GM23338 (cell line): ENCODE data around the gene AP2B1. TPM values are rescaled to one million over a fixed set of nuclear protein-coding genes. Genes with fewer than 3 reads are reported as not detected.

Experiments
- ATAC-seq: fragments of 200-7000 bp; cut with Tn5 transposase; 3 replicates; pipeline ENCODE4 v1.9.1; 2020
- DNase-seq: peaks from one replicate; pipeline ENCODE4 v3.0.0-alpha.2; 2015; ENCODE audit warnings: low spot score
- H2AFZ ChIP-seq: fragments of 200-600 bp; sonication (generic); 2 replicates; pipeline ENCODE4 v1.8.0; 2016; ENCODE audit warnings: antibody characterized with exemption, mild to moderate bottlenecking, moderate library complexity
- H3F3A ChIP-seq: fragments of 200-600 bp; sonication (generic); replicated peaks from 2 replicates; pipeline ENCODE4 v1.8.0; 2017; ENCODE audit warnings: antibody characterized with exemption, mixed run types, low read depth
- H3K27ac ChIP-seq: fragments of 200-600 bp; sonication (generic); 2 replicates; pipeline ENCODE4 v1.6.1; 2016; ENCODE audit warnings: low read depth
- H3K27me3 ChIP-seq: fragments of 200-600 bp; sonication (generic); 2 replicates; pipeline ENCODE4 v1.8.0; 2016; ENCODE audit warnings: mild to moderate bottlenecking, mixed run types, moderate library complexity; ENCODE audit not compliant: insufficient read depth
- H3K36me3 ChIP-seq: fragments of 200-600 bp; sonication (generic); 2 replicates; pipeline ENCODE4 v1.8.0; 2016; ENCODE audit warnings: mild to moderate bottlenecking; ENCODE audit not compliant: insufficient read depth
- H3K4me1 ChIP-seq: fragments of 200-600 bp; sonication (generic); 2 replicates; pipeline ENCODE4 v1.8.0; 2016; ENCODE audit warnings: mild to moderate bottlenecking, moderate library complexity; ENCODE audit not compliant: insufficient read depth
- H3K4me2 ChIP-seq: fragments of 200-600 bp; sonication (generic); 2 replicates; pipeline ENCODE4 v1.7.1; 2017; ENCODE audit warnings: mixed run types
- H3K4me3 ChIP-seq: fragments of 200-600 bp; sonication (generic); 2 replicates; pipeline ENCODE4 v1.6.1; 2016; ENCODE audit warnings: mixed run types
- H3K79me2 ChIP-seq: fragments of 200-600 bp; sonication (generic); replicated peaks from 2 replicates; pipeline ENCODE4 v1.8.0; 2017; ENCODE audit warnings: mild to moderate bottlenecking; ENCODE audit not compliant: insufficient read depth
- H3K9me2 ChIP-seq: fragments of 200-600 bp; sonication (generic); 2 replicates; pipeline ENCODE4 v1.8.0; 2017; ENCODE audit not compliant: insufficient read depth
- H4K20me1 ChIP-seq: fragments of 200-600 bp; sonication (generic); replicated peaks from 2 replicates; pipeline ENCODE4 v1.8.0; 2017; ENCODE audit warnings: mild to moderate bottlenecking; ENCODE audit not compliant: insufficient read depth
- H3K27ac Mint-ChIP-seq: 2 replicates; pipeline ENCODE4 v1.8.0; 2020; ENCODE audit warnings: inconsistent platforms, mild to moderate bottlenecking, moderate library complexity, mixed read lengths
- H3K27me3 Mint-ChIP-seq: 3 replicates; pipeline ENCODE4 v1.8.0; 2022; ENCODE audit warnings: low read depth, mild to moderate bottlenecking, moderate library complexity, mixed read lengths, inconsistent platforms; ENCODE audit not compliant: insufficient read depth, poor library complexity
- H3K36me3 Mint-ChIP-seq: 3 replicates; pipeline ENCODE4 v1.8.0; 2021; ENCODE audit warnings: low read depth, mild to moderate bottlenecking, inconsistent platforms, moderate library complexity, mixed read lengths
- H3K4me1 Mint-ChIP-seq: 3 replicates; pipeline ENCODE4 v1.8.0; 2020; ENCODE audit warnings: mild to moderate bottlenecking, inconsistent platforms, mixed read lengths
- H3K4me3 Mint-ChIP-seq: 3 replicates; pipeline ENCODE4 v1.8.0; 2021; ENCODE audit warnings: moderate library complexity, mild to moderate bottlenecking, inconsistent platforms, mixed read lengths
- H3K9me3 Mint-ChIP-seq: 3 replicates; pipeline ENCODE4 v1.8.0; 2020; ENCODE audit warnings: moderate library complexity, mild to moderate bottlenecking, inconsistent platforms, mixed read lengths
- CREB1 ChIP-seq: fragments of 250-450 bp; sonication (Bioruptor Pico); IDR thresholded peaks from 2 replicates; pipeline ENCODE4 v1.5.0; 2020; ENCODE audit warnings: low read depth, mild to moderate bottlenecking, moderate library complexity
- CTCF ChIP-seq, 2 experiments: fragments of 200-600 bp in 1 of 2; sonication (generic) in 1 of 2; conservative IDR thresholded peaks; 2 replicates each; pipeline versions ENCODE4 v1.5.1 to v1.6.1; 2016 to 2017; ENCODE audit warnings: antibody characterized with exemption in 2 of 2, low read depth in 2 of 2, mild to moderate bottlenecking in 2 of 2, moderate library complexity in 1 of 2
- ETS1 ChIP-seq: IDR thresholded peaks from 2 replicates; pipeline ENCODE4 v1.6.1; 2016; ENCODE audit warnings: antibody characterized with exemption
- EZH2 ChIP-seq: fragments of 200-600 bp; sonication (generic); IDR thresholded peaks from one replicate; pipeline ENCODE4 v1.8.0; 2017; ENCODE audit warnings: antibody characterized with exemption, mild to moderate bottlenecking, low read depth; ENCODE audit not compliant: unreplicated experiment
- EZH2phosphoT487 ChIP-seq: fragments of 200-600 bp; sonication (generic); IDR thresholded peaks from one replicate; pipeline ENCODE4 v1.8.1; 2018; ENCODE audit warnings: antibody characterized with exemption; ENCODE audit not compliant: unreplicated experiment
- JUNB ChIP-seq: IDR thresholded peaks from one replicate; pipeline ENCODE4 v1.6.1; 2016; ENCODE audit warnings: antibody characterized with exemption; ENCODE audit not compliant: unreplicated experiment
- NANOG ChIP-seq: IDR thresholded peaks from 2 replicates; pipeline ENCODE4 v1.6.1; 2016; ENCODE audit warnings: antibody characterized with exemption, borderline replicate concordance
- POLR2AphosphoS5 ChIP-seq: IDR thresholded peaks from 2 replicates; pipeline ENCODE4 v1.6.1; 2016; ENCODE audit warnings: antibody characterized with exemption, low read depth
- REST ChIP-seq: IDR thresholded peaks from one replicate; pipeline ENCODE4 v1.6.1; 2018; ENCODE audit warnings: antibody characterized with exemption; ENCODE audit not compliant: unreplicated experiment
- ZNF331 ChIP-seq: fragments of 250-450 bp; sonication (Bioruptor Pico); IDR thresholded peaks from 2 replicates; pipeline ENCODE4 v1.5.0; 2020; ENCODE audit warnings: low read depth, mild to moderate bottlenecking, moderate library complexity
- ZNF462 ChIP-seq: fragments of 250-450 bp; sonication (Bioruptor Pico); IDR thresholded peaks from 2 replicates; pipeline ENCODE4 v1.5.0; 2020; ENCODE audit warnings: mild to moderate bottlenecking, moderate library complexity
- polyA plus RNA-seq: library from polyadenylated mRNA; unstranded; fragments of >200 nt; fragmentation: Nextera tagmentation; extraction: Ambion mirVana; gene quantifications from 2 replicates; pipeline ENCODE4 v1.2.1, GENCODE V29; 2016
- total RNA-seq: library from RNA; depleted of rRNA; stranded (reverse); fragments of >200 nt; shearing (Covaris generic); gene quantifications from 2 replicates; pipeline ENCODE4 v1.2.3, GENCODE V29; 2014

AP2B1 gene
- total and polyA plus RNA-seq, 2 experiments from 2014 or later = 89.7 to 144 TPM

- TF ChIP-seq ZNF462 (CRISPR knock-in tag) (no peak), CTCF (conservative IDR thresholded peaks at IDR 0.05; ENCODE audit: low read depth in 2 of 2) (no peak), ZNF331 (CRISPR knock-in tag) (no peak)
Observed at GRCh38 chr17:35765756-35766488, 178.8 kb downstream of the AP2B1 start (continued).

GRCh38 chr17:35766489-35766877 is 179.4 kb downstream of the AP2B1 start:
- no peak overlapping the region for H3K27ac ChIP-seq
- peaks cover 7% of the 10 kb centered on the region for H3K27me3 Mint-ChIP-seq
- H3K4me3 Mint-ChIP-seq = no peak overlapping the region
- H3K4me1 ChIP-seq = peaks cover 6% of the 10 kb centered on the region; the same call in 1 of the 2 replicates
- H3K9me3 Mint-ChIP-seq = no peaks in the 10 kb centered on the region; the same call in 1 of the 3 replicates
- H3K27ac Mint-ChIP-seq = no peak overlapping the region
- no peaks in the 10 kb centered on the region for H3K27me3 ChIP-seq
- H3K79me2 ChIP-seq = no peaks in the 10 kb centered on the region
- H2AFZ ChIP-seq = no peak overlapping the region
- peaks cover 17% of the 10 kb centered on the region for H3K4me1 Mint-ChIP-seq
- no peak overlapping the region for H3K4me3 ChIP-seq
- no peaks in the 10 kb centered on the region for H3K36me3 Mint-ChIP-seq
- no peak for ATAC-seq
- DNase-seq = no peak
- H3K36me3 ChIP-seq = no peaks in the 10 kb centered on the region
- no peaks in the 10 kb centered on the region for H3K9me2 ChIP-seq
- no peak overlapping the region for H3K4me2 ChIP-seq
- H3F3A ChIP-seq = peaks cover 4% of the 10 kb centered on the region; the same call in 1 of the 2 replicates
- no peaks in the 10 kb centered on the region for H4K20me1 ChIP-seq
- TF ChIP-seq CREB1 (CRISPR knock-in tag) (no peak), REST (no peak), POLR2AphosphoS5 (no peak), JUNB (no peak), ZNF331 (CRISPR knock-in tag) (no peak), EZH2phosphoT487 (no peak), ETS1 (no peak), NANOG (no peak), EZH2 (no peak)
